ENCODE data around the gene HIVEP3. TPM values are rescaled to one million over a fixed set of nuclear protein-coding genes. Genes with fewer than 3 reads are reported as not detected.

The HIVEP3 gene
- total and polyA plus RNA-seq, 5 experiments from 2014 or later, result 5.5 to 9.8 (median 6.3) TPM

DNA sequence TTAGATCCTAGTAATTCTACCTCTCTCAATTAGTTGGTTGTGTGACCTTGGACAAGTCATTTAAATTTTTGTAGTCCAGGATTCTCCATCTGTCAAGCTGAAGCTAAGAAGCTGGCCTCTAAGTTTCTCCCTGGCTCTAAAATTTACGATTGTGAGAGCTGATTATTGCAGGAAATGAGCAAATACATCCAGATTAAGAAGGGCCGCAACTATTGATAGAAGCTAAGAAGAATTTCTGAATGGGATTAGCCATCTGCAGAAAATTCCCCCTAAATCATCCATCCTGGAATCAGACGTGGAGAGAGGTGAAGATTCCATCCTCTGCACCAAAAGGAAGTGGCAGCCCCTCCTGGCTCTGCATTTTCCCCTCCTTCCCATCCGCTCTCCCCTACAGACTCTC, 55.0 kb downstream of the HIVEP3 start:
- no peaks in the 10 kb centered on the region for H3K9me3 Mint-ChIP-seq
- POLR2A ChIA-PET, result no interaction called here
- H3K27me3 Mint-ChIP-seq, result no peaks in the 10 kb centered on the region
- H3K27ac Mint-ChIP-seq, result no peak overlapping the region
- H3K36me3 Mint-ChIP-seq, result no peaks in the 10 kb centered on the region
- DNase-seq, result no peak
- ATAC-seq, result no peak
- H3K4me3 Mint-ChIP-seq, result no peak overlapping the region
- H3K4me1 Mint-ChIP-seq, result peaks cover 11 to 39% (median 21%) of the 10 kb centered on the region in 4 donors

DNA sequence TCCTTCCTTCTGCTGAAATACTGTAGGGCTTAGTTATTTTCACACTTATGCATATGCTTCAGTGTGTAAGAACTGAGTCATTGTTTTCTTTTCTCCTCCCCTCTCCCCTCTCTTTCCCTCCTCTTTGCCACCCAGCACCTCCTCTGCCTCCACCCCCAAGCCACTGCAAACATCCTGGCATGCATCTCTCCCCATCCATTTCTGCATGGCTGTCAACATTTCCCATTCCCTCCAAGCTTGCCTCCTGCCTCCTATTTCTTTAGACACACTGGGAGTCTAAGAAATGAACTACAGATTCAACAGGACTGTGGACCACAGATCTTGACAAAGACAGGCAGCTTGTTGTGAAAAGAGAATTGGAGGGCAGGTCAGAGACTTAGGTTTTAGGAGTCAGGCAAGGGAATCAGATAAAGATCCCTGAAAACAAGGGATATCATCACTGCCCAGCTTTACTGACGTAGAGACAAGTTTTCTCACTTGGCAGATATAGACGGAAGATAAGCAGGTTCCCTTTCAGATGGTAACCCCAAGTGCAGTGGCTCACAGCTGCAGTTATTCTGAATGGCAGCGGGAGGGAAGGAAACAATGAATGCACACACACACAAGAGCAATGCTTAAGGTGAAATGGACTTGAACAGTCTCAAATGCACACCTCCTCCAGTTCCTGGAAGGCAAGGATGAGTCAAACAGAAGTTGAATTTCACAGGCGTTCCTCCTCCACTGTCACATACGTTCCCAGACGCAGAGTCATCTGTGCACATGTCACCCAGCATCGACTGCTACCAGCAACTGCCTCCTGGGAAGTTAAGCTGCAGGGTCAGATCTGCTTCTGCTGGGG, 56.1 kb downstream of the HIVEP3 start:
- ATAC-seq (no peak), DNase-seq (no peak)
- no peaks in the 10 kb centered on the region for H3K27me3 Mint-ChIP-seq
- POLR2A ChIA-PET, result no interaction called here
- H3K27ac Mint-ChIP-seq, result no peak overlapping the region
- peaks cover 8 to 28% (median 12%) of the 10 kb centered on the region in 4 donors for H3K4me1 Mint-ChIP-seq
- H3K4me3 Mint-ChIP-seq, result no peak overlapping the region
- no peaks in the 10 kb centered on the region for H3K9me3 Mint-ChIP-seq
- peaks cover 0 to 2% (median 0%) of the 10 kb centered on the region in 3 donors for H3K36me3 Mint-ChIP-seq

GRCh38 chr1:41861535-41862383, 57.0 kb downstream of the HIVEP3 start:
- Mint-ChIP-seq H3K36me3 (peaks cover 0 to 3% (median 2%) of the 10 kb centered on the region in 3 donors), H3K27ac (peak overlapping the region in 3 of 10 donors; percentile 16 to 69 (median 17)), H3K4me3 (no peak overlapping the region), H3K27me3 (no peaks in the 10 kb centered on the region), H3K9me3 (no peaks in the 10 kb centered on the region), H3K4me1 (peaks cover 9 to 26% (median 11%) of the 10 kb centered on the region in 4 donors)
- no peak for ATAC-seq
- no peak for DNase-seq
- POLR2A ChIA-PET, result no interaction called here

- no peak for ATAC-seq
- Mint-ChIP-seq H3K4me3 (no peak overlapping the region), H3K9me3 (no peaks in the 10 kb centered on the region), H3K27ac (no peak overlapping the region), H3K36me3 (peaks cover 2 to 6% (median 3%) of the 10 kb centered on the region in 3 donors), H3K4me1 (peaks cover 9 to 26% (median 11%) of the 10 kb centered on the region in 4 donors), H3K27me3 (no peaks in the 10 kb centered on the region)
- no peak for DNase-seq
- POLR2A ChIA-PET, result no interaction called here
Measured at GRCh38 chr1:41860771-41861170, 58.0 kb downstream of the HIVEP3 start.

- Mint-ChIP-seq H3K36me3 (peaks cover 2 to 11% (median 9%) of the 10 kb centered on the region in 3 donors), H3K4me1 (peaks cover 9 to 26% (median 11%) of the 10 kb centered on the region in 4 donors), H3K9me3 (peaks cover 0 to 4% (median 0%) of the 10 kb centered on the region in 9 donors), H3K27ac (no peak overlapping the region), H3K27me3 (no peaks in the 10 kb centered on the region), H3K4me3 (no peak overlapping the region)
- POLR2A ChIA-PET, result interaction anchor here (0.6 kb wide), 1 partner anchor 1904 kb away, joined by 5 read pairs; no protein-coding TSS in a partner anchor
- no peak for DNase-seq
- no peak for ATAC-seq
Measured at GRCh38 chr1:41860214-41860613, 58.5 kb downstream of the HIVEP3 start.

DNA sequence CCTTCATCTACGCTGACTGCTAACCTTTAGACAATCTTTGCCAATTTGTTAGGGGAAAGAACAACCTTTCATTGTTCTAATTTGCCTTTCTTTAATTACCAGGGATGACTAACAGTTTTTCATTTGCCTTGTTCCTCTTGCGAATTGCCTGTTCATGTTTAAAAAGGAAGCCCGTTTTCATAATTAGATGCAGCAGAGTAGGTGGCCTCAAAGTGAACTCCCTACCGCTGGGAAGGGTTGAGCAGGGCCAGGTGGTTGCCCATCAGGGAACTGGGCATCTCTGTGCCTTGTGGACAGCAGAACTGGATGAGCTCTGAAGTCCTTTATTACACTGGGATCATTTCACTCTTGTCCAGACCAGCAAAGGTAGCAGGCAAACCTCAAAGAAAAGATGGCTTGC, 59.0 kb downstream of the HIVEP3 start:
- peaks cover 9 to 26% (median 11%) of the 10 kb centered on the region in 4 donors for H3K4me1 Mint-ChIP-seq
- H3K9me3 Mint-ChIP-seq, result peaks cover 0 to 4% (median 0%) of the 10 kb centered on the region in 9 donors
- H3K27me3 Mint-ChIP-seq, result no peaks in the 10 kb centered on the region
- peak overlapping the region in 2 of 10 donors; percentile 41 to 51 for H3K27ac Mint-ChIP-seq
- POLR2A ChIA-PET, result interaction anchor here (0.6 kb wide), 1 partner anchor 1903 kb away, joined by 5 read pairs; no protein-coding TSS in a partner anchor
- peaks cover 2 to 11% (median 9%) of the 10 kb centered on the region in 3 donors for H3K36me3 Mint-ChIP-seq
- ATAC-seq (no peak), DNase-seq (no peak)
- no peak overlapping the region for H3K4me3 Mint-ChIP-seq

DNA sequence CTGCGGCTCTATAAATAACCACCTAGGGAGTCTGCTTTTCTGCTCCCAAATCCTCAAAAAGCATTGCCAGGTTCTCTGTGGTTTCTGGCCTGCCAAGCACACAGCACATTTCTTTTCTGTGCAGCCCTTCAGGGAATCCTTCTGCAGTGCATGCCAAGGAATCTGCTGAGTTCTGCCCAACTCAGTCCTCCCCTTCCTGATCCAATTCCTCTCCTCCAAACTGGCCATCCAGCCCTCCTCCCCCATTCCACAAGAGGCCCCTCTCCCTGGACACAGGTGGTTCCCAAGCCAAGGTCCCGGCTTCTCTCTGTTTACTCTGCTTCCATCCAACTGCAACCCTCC, 61.8 kb downstream of the HIVEP3 start:
- peaks cover 0 to 4% (median 0%) of the 10 kb centered on the region in 9 donors for H3K9me3 Mint-ChIP-seq
- POLR2A ChIA-PET, result no interaction called here
- no peaks in the 10 kb centered on the region for H3K27me3 Mint-ChIP-seq
- H3K4me3 Mint-ChIP-seq, result no peak overlapping the region
- DNase-seq (no peak), ATAC-seq (no peak)
- H3K36me3 Mint-ChIP-seq, result peaks cover 2 to 11% (median 9%) of the 10 kb centered on the region in 3 donors
- H3K4me1 Mint-ChIP-seq, result peaks cover 0 to 13% (median 12%) of the 10 kb centered on the region in 4 donors
- H3K27ac Mint-ChIP-seq, result no peak overlapping the region

GRCh38 chr1:41856151-41856943, 62.4 kb downstream of the HIVEP3 start:
- ATAC-seq, result no peak
- no peak for DNase-seq
- H3K4me1 Mint-ChIP-seq, result peaks cover 1 to 14% (median 11%) of the 10 kb centered on the region in 4 donors
- H3K27me3 Mint-ChIP-seq, result no peaks in the 10 kb centered on the region
- H3K27ac Mint-ChIP-seq, result no peak overlapping the region
- H3K4me3 Mint-ChIP-seq, result no peak overlapping the region
- POLR2A ChIA-PET, result no interaction called here
- peaks cover 2 to 11% (median 9%) of the 10 kb centered on the region in 3 donors for H3K36me3 Mint-ChIP-seq
- peaks cover 0 to 4% (median 0%) of the 10 kb centered on the region in 9 donors for H3K9me3 Mint-ChIP-seq

DNA sequence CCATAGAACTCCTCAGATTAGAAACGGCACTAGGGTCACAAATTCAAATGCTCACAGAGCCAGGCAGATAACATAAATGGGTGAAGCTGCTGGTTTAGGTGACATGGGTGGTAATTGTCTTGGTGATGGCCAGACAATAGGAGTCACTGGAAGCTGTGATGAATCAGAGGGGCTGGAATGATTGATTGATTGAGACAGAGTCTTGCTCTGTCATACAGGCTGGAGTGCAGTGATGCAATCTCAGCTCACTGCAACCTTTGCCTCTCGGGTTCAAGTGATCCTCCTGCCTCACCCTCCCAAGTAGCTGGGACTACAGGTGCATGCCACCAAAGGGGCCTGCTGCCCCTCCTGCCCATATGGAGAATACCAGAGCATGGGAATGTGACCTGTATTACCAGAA, 63.0 kb downstream of the HIVEP3 start:
- Mint-ChIP-seq H3K36me3 (peaks cover 2 to 11% (median 9%) of the 10 kb centered on the region in 3 donors), H3K4me3 (no peak overlapping the region), H3K9me3 (peaks cover 0 to 4% (median 0%) of the 10 kb centered on the region in 9 donors), H3K27ac (no peak overlapping the region), H3K4me1 (peaks cover 4 to 18% (median 12%) of the 10 kb centered on the region in 4 donors), H3K27me3 (no peaks in the 10 kb centered on the region)
- POLR2A ChIA-PET, result no interaction called here
- no peak for ATAC-seq
- DNase-seq, result no peak

DNA sequence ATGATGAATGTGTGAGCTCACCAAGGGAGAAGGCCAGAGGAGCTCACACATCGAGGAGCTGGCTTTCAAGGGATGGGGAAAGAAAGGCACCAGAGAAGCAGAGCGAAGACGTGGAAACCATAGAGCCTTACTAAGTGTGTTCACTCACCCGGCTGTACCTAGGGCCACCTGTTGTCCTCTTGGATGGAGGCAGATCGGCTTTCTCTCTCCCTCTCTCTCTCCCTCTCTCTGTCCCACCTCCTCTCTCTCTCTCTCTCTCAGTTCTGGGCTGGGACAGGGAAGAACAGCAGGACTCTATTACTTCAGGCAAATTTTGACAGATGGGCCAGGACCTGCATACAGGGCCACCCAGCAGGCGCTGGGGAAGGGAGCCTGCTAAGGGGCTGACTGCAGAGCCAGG, 64.8 kb downstream of the HIVEP3 start:
- POLR2A ChIA-PET, result no interaction called here
- Mint-ChIP-seq H3K4me1 (peaks cover 8 to 20% (median 12%) of the 10 kb centered on the region in 4 donors), H3K36me3 (peaks cover 2 to 11% (median 9%) of the 10 kb centered on the region in 3 donors), H3K27me3 (no peaks in the 10 kb centered on the region), H3K9me3 (peaks cover 0 to 4% (median 0%) of the 10 kb centered on the region in 9 donors), H3K4me3 (no peak overlapping the region), H3K27ac (no peak overlapping the region)
- ATAC-seq (no peak), DNase-seq (no peak)

DNA sequence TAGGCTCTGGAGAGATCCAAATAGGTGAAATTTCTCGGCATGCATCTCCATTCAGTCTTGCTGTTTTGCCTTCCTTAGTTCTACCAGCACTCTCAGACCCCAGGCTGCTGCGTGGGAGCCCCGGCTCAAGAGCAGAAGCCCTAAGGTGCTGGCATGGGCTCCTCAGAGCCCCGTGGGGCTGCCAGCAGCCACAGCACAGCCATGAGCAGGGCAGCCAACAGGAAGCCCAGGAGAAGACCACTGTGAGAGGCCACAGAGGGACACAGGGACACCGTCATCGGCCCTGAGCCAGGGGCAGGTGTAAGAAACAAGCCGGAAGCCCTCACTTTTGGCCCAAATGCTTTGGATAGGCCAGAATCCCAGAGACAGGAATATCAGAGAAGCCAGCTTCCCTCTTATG, 66.6 kb downstream of the HIVEP3 start:
- peaks cover 2 to 16% (median 9%) of the 10 kb centered on the region in 3 donors for H3K36me3 Mint-ChIP-seq
- ATAC-seq (no peak), DNase-seq (no peak)
- peaks cover 7 to 22% (median 10%) of the 10 kb centered on the region in 4 donors for H3K4me1 Mint-ChIP-seq
- H3K27me3 Mint-ChIP-seq, result no peaks in the 10 kb centered on the region
- no peak overlapping the region for H3K27ac Mint-ChIP-seq
- POLR2A ChIA-PET, result no interaction called here
- no peak overlapping the region for H3K4me3 Mint-ChIP-seq
- peaks cover 0 to 4% (median 0%) of the 10 kb centered on the region in 9 donors for H3K9me3 Mint-ChIP-seq

GRCh38 chr1:41851589-41851988, 67.1 kb downstream of the HIVEP3 start:
- no peaks in the 10 kb centered on the region for H3K27me3 Mint-ChIP-seq
- POLR2A ChIA-PET, result no interaction called here
- peaks cover 2 to 19% (median 9%) of the 10 kb centered on the region in 3 donors for H3K36me3 Mint-ChIP-seq
- H3K9me3 Mint-ChIP-seq, result peaks cover 0 to 4% (median 0%) of the 10 kb centered on the region in 9 donors
- ATAC-seq (no peak), DNase-seq (no peak)
- peaks cover 6 to 22% (median 10%) of the 10 kb centered on the region in 4 donors for H3K4me1 Mint-ChIP-seq
- H3K27ac Mint-ChIP-seq, result no peak overlapping the region
- no peak overlapping the region for H3K4me3 Mint-ChIP-seq

Measured in naive thymus-derived CD8-positive, alpha-beta T cell (primary cell).